ENCODE data around the gene GFER. TPM values are rescaled to one million over a fixed set of nuclear protein-coding genes. Genes with fewer than 3 reads are reported as not detected.

Gene GFER
- total and polyA plus RNA-seq, 2 of the 8 experiments (the other 6 are each of a cell fraction or from before 2014, with no cell fraction given) = 17.7 to 37.9 TPM

- Histone ChIP-seq H2BK15ac (ENCODE audit: low read length) (0 out of 2 replicates have a peak within 1 kb of the TSS, but pooled peaks have one; percentile 29), H3K27ac (ENCODE audit: low read depth, low read length) (no peak within 1 kb of the TSS), H3K4ac (replicated peaks; ENCODE audit: insufficient read length, low read depth, low read length) (no peak within 1 kb of the TSS), H4K91ac (replicated peaks; ENCODE audit: insufficient read length, low read length) (peak within 1 kb of the TSS; percentile 91), H3K9me3 (ENCODE audit: insufficient read depth in 2 of 2, low read depth in 1 of 2, low read length in 1 of 2) (no peaks in the 10 kb centered on the region), H3K23me2 (ENCODE audit: low read depth, low read length) (peaks cover 6% of the 10 kb centered on the region; the same call in 1 of the 2 replicates), H2BK12ac (ENCODE audit: low read depth, low read length) (no peak within 1 kb of the TSS), H3K14ac (ENCODE audit: insufficient read length) (no peak within 1 kb of the TSS), H2BK120ac (replicated peaks; ENCODE audit: low read depth, low read length) (no peak within 1 kb of the TSS), H3K18ac (ENCODE audit: extremely low read depth, low read length) (peak within 1 kb of the TSS; percentile 83), H3K27me3 (replicated peaks in 1 of 4; ENCODE audit: control insufficient read depth in 3 of 4, extremely low read depth in 1 of 4, insufficient read depth in 3 of 4, low read length in 3 of 4) (peaks cover 0 to 2% (median 0%) of the 10 kb centered on the region in 4 experiments; a peak in 1 of 7 replicates), H3K79me2 (ENCODE audit: control insufficient read depth in 1 of 2, insufficient read depth in 2 of 2, low read length in 2 of 2) (no peaks in the 10 kb centered on the region), H3K79me1 (ENCODE audit: low read depth, low read length) (no peaks in the 10 kb centered on the region), H2BK20ac (ENCODE audit: low read length) (no peak within 1 kb of the TSS), H3K4me3 (ENCODE audit: extremely low read depth in 1 of 4, insufficient read depth in 2 of 4, low read depth in 3 of 4, low read length in 4 of 4) (peak within 1 kb of the TSS; percentile 55 to 87 (median 66)), H2AFZ (ENCODE audit: low read length) (no peak within 1 kb of the TSS), H3K56ac (replicated peaks; ENCODE audit: insufficient read length, low read depth, low read length) (no peak within 1 kb of the TSS), H3K9ac (replicated peaks in 1 of 4; ENCODE audit: extremely low read depth in 1 of 4, low read depth in 3 of 4, low read length in 3 of 4) (peak within 1 kb of the TSS in 3 of 4 experiments; percentile 7 to 51 (median 42); a peak in 4 of 7 replicates), H2BK5ac (ENCODE audit: low read depth, low read length) (peak within 1 kb of the TSS; percentile 40; the same call in 1 of the 2 replicates), H4K8ac (ENCODE audit: extremely low read depth, insufficient read depth, low read length) (peak within 1 kb of the TSS; percentile 21), H3K4me1 (replicated peaks in 1 of 4; ENCODE audit: control insufficient read depth in 3 of 4, insufficient read depth in 4 of 4, low read length in 3 of 4) (peaks cover 0 to 11% (median 6%) of the 10 kb centered on the region in 4 experiments; a peak in 5 of 7 replicates), H2AK5ac (ENCODE audit: low read depth, low read length) (no peak within 1 kb of the TSS), H3K4me2 (ENCODE audit: insufficient read depth in 1 of 2, low read depth in 2 of 2, low read length in 2 of 2) (peak within 1 kb of the TSS; percentile 71 to 89), H4K5ac (ENCODE audit: insufficient read length, low read depth, low read length) (peak within 1 kb of the TSS; percentile 16), H4K20me1 (replicated peaks in 1 of 2; ENCODE audit: control insufficient read depth in 1 of 2, insufficient read depth in 2 of 2, low read length in 2 of 2) (peaks cover 0 to 5% of the 10 kb centered on the region in 2 experiments), H3K23ac (ENCODE audit: insufficient read length) (no peak within 1 kb of the TSS), H3K36me3 (ENCODE audit: control insufficient read depth in 2 of 4, insufficient read depth in 4 of 4, low read length in 3 of 4) (peaks cover 4 to 10% (median 7%) of the 10 kb centered on the region in 4 experiments; a peak in 5 of 8 replicates)
- ChIA-PET CTCF (ENCODE audit: partially characterized antibody) (interaction anchor here (0.7 to 6.3 kb wide), 5 partner anchors 10 to 79 kb away, joined by 3 to 62 read pairs (median 4); partner anchors contain the start of gene RPL3L), POLR2A (ENCODE audit: partially characterized antibody) (interaction anchor here (0.9 to 11.7 kb wide), 10 partner anchors 9 to 148 kb away, joined by 3 to 336 read pairs (median 4); partner anchors contain the start of genes FAHD1, HAGH, NDUFB10 and RNF151)
- DNase-seq (ENCODE audit: low read depth in 1 of 2, low spot score in 2 of 2) (peak; percentile 96 to 100), FAIRE-seq (peak; percentile 24)
- 4% methylated on average over 29 of the region's 77 CpGs; no CpG with 5 or more reads in 1 of the 2 experiments for WGBS, 2 experiments (ENCODE audit: extremely low coverage in 1 of 2, insufficient coverage in 1 of 2, insufficient read length in 1 of 2, insufficient replicate concordance in 2 of 2, low coverage in 1 of 2, low lambda C conversion rate in 2 of 2, missing lambda C conversion rate in 1 of 2)
- no peak for TF ChIP-seq TEAD4 (IDR thresholded peaks at IDR 0.05; ENCODE audit: low read depth, low read length)
- TF ChIP-seq TAF1 (IDR thresholded peaks at IDR 0.05; ENCODE audit: low read depth, low read length) = peak; percentile 88
- no peak for TF ChIP-seq SUZ12 (IDR thresholded peaks at IDR 0.05; ENCODE audit: low read length)
- TF ChIP-seq POLR2AphosphoS5 (IDR thresholded peaks at IDR 0.05; ENCODE audit: low read depth, low read length) = peak; percentile 58
- TF ChIP-seq ASH2L (IDR thresholded peaks at IDR 0.05; ENCODE audit: low read length) = no peak
- no peak for TF ChIP-seq KDM5A (IDR thresholded peaks at IDR 0.05; ENCODE audit: low read length)
- no peak for TF ChIP-seq ATF2 (IDR thresholded peaks at IDR 0.05; ENCODE audit: low read length)
- TF ChIP-seq SP1 (IDR thresholded peaks at IDR 0.05; ENCODE audit: low read depth, low read length) = peak; percentile 66; the same call in 1 of the 2 replicates
- no peak for TF ChIP-seq HDAC6 (IDR thresholded peaks at IDR 0.05; ENCODE audit: low read depth, low read length)
Observed at GRCh38 chr16:1942810-1943726, 40.9 kb upstream of the GFER start, which contains the start of gene MSRB1. MSRB1 (minus strand) TSS chr16:1943199; CDS start chr16:1943156, 43 bp downstream.
